HCT116 (cell line): Measurements from ENCODE around the gene SCFD2. TPM values are rescaled to one million over a fixed set of nuclear protein-coding genes. Genes with fewer than 3 reads are reported as not detected.

Experiments used
- ATAC-seq: fragments of 200-7000 bp; cut with Tn5 transposase; 2 replicates; pipeline ENCODE4 v1.9.1; 2020; ENCODE audit warnings: mild to moderate bottlenecking, moderate library complexity
- BruUV-seq: library from RNA; stranded (reverse); fragments of 400-500 nt; replicated peaks from 2 replicates; lab custom pipeline; 2021; lab: Mats Ljungman, UMichigan
- CTCF ChIA-PET: fragments of 300-600 bp; sonication (Branson Sonifier 250); formaldehyde crosslinking; loops from one replicate; lab custom pipeline; 2021; ENCODE audit warnings: antibody characterized with exemption; lab: Charles Lee
- POLR2A ChIA-PET: fragments of 300-600, 350-600 bp; sonication (Branson Sonifier 250); formaldehyde crosslinking; loops from one replicate; lab custom pipeline; 2021; ENCODE audit warnings: antibody characterized with exemption; lab: Charles Lee
- RAD21 ChIA-PET, 2 experiments: fragments of 300-600 bp; sonication (Branson Sonifier 250); formaldehyde crosslinking; loops; one replicate each; lab custom pipeline; 2023; ENCODE audit warnings: low total read pairs in 2 of 2; ENCODE audit not compliant: uncharacterized antibody in 2 of 2, unreplicated experiment in 2 of 2, low non-redundant PET in 1 of 2; lab: Charles Lee
- DNase-seq: peaks from one replicate; pipeline ENCODE4 v3.0.0-alpha.2; 2010; ENCODE audit warnings: low read depth, low spot score
- H2AFZ ChIP-seq: fragments of 200-600 bp; shearing (Covaris generic), sonication (generic); 2 replicates; pipeline ENCODE4 v1.6.1; 2017; ENCODE audit warnings: low read depth, mixed run types, mixed read lengths, antibody characterized with exemption, low read length; ENCODE audit not compliant: poor library complexity, severe bottlenecking
- H3K27ac ChIP-seq: 2 replicates; pipeline ENCODE4 v1.5.1; 2012; ENCODE audit warnings: low read depth, low read length
- H3K27me3 ChIP-seq: fragments of 200-600 bp; sonication (generic); 2 replicates; pipeline ENCODE4 v1.6.1; 2016; ENCODE audit warnings: mixed run types, low read length, mixed read lengths; ENCODE audit not compliant: insufficient read depth
- H3K36me3 ChIP-seq, 2 experiments: fragments of 200-500 bp in 1 of 2; fragments of 200-600 bp in 1 of 2; sonication (Bioruptor generic) in 1 of 2; sonication (generic) in 1 of 2; 2 replicates each; pipeline versions ENCODE4 v1.5.1 to v1.6.1; 2014 to 2016; ENCODE audit warnings: low read length in 2 of 2, inconsistent platforms in 1 of 2, mixed read lengths in 1 of 2, mixed run types in 1 of 2; ENCODE audit not compliant: insufficient read depth in 2 of 2, control insufficient read depth in 1 of 2
- H3K4me1 ChIP-seq, 2 experiments: fragments of 200-600 bp in 1 of 2; sonication (generic) in 1 of 2; 2 replicates each; pipeline versions ENCODE4 v1.5.1 to v1.6.1; 2012 to 2017; ENCODE audit warnings: low read length in 2 of 2, inconsistent platforms in 1 of 2, mild to moderate bottlenecking in 1 of 2, mixed read lengths in 1 of 2, mixed run types in 1 of 2, moderate library complexity in 1 of 2; ENCODE audit not compliant: insufficient read depth in 2 of 2, control insufficient read depth in 1 of 2
- H3K4me2 ChIP-seq: fragments of 200-600 bp; sonication (generic); 2 replicates; pipeline ENCODE4 v1.6.1; 2017; ENCODE audit warnings: mixed run types, low read length, mixed read lengths
- H3K4me3 ChIP-seq, 2 experiments: fragments of 200-600 bp in 1 of 2; sonication (generic) in 1 of 2; replicated peaks in 1 of 2; 2 replicates each; pipeline ENCODE4 v1.5.1; 2011 to 2016; ENCODE audit warnings: low read length in 2 of 2, control low read depth in 1 of 2, low read depth in 1 of 2, mild to moderate bottlenecking in 1 of 2, mixed read lengths in 1 of 2, mixed run types in 1 of 2
- H3K79me2 ChIP-seq: fragments of 200-600 bp; sonication (generic); 2 replicates; pipeline ENCODE4 v1.6.1; 2017; ENCODE audit warnings: mild to moderate bottlenecking, mixed run types, low read length, moderate library complexity, mixed read lengths; ENCODE audit not compliant: insufficient read depth
- H3K9ac ChIP-seq: fragments of 200-600 bp; sonication (generic); 2 replicates; pipeline ENCODE4 v1.6.1; 2016; ENCODE audit warnings: low read length, mixed read lengths
- H3K9me2 ChIP-seq: fragments of 200-600 bp; sonication (generic), shearing (Covaris generic); 2 replicates; pipeline ENCODE4 v1.6.1; 2017; ENCODE audit warnings: mixed run types, mild to moderate bottlenecking, moderate library complexity; ENCODE audit not compliant: insufficient read depth
- H3K9me3 ChIP-seq, 2 experiments: fragments of 200-500 bp in 1 of 2; fragments of 200-600 bp in 1 of 2; sonication (Bioruptor generic) in 1 of 2; sonication (generic) in 1 of 2; 2 replicates each; pipeline ENCODE4 v1.6.1; 2014 to 2017; ENCODE audit warnings: low read length in 2 of 2, mixed read lengths in 2 of 2, inconsistent platforms in 1 of 2, low read depth in 1 of 2, mild to moderate bottlenecking in 1 of 2, mixed run types in 1 of 2, moderate library complexity in 1 of 2; ENCODE audit not compliant: control insufficient read depth in 1 of 2, insufficient read depth in 1 of 2
- H4K20me1 ChIP-seq: fragments of 200-600 bp; sonication (generic), shearing (Covaris generic); 2 replicates; pipeline ENCODE4 v1.6.1; 2017; ENCODE audit warnings: mixed run types, mild to moderate bottlenecking, moderate library complexity; ENCODE audit not compliant: insufficient read depth
- CEBPB ChIP-seq: IDR thresholded peaks from 2 replicates; pipeline ENCODE4 v1.6.1; 2012; ENCODE audit warnings: low read depth
- ELF1 ChIP-seq: IDR thresholded peaks from 2 replicates; pipeline ENCODE4 v1.6.1; 2012; ENCODE audit warnings: low read depth, borderline replicate concordance
- EZH2 ChIP-seq: fragments of 200-600 bp; sonication (generic); IDR thresholded peaks from 2 replicates; pipeline ENCODE4 v1.6.1; 2017; ENCODE audit warnings: antibody characterized with exemption, mixed run types
- FOSL1 ChIP-seq: IDR thresholded peaks from 2 replicates; pipeline ENCODE4 v1.6.1; 2012; ENCODE audit warnings: low read depth
- POLR2A ChIP-seq: IDR thresholded peaks from 2 replicates; pipeline ENCODE4 v1.7.0; 2011; ENCODE audit warnings: borderline replicate concordance; ENCODE audit not compliant: insufficient read depth, insufficient read length; ENCODE audit errors: extremely low read depth
- SIN3A ChIP-seq: IDR thresholded peaks from 2 replicates; pipeline ENCODE4 v1.6.1; 2012; ENCODE audit warnings: low read depth
- SP1 ChIP-seq: IDR thresholded peaks from 2 replicates; pipeline ENCODE4 v1.6.1; 2012; ENCODE audit warnings: low read depth
- YY1 ChIP-seq: IDR thresholded peaks from 2 replicates; pipeline ENCODE4 v1.6.1; 2011; ENCODE audit warnings: low read length, low read depth, moderate library complexity, mild to moderate bottlenecking; ENCODE audit not compliant: insufficient replicate concordance; ENCODE audit errors: extremely low read depth
- ZBTB33 ChIP-seq: IDR thresholded peaks from 2 replicates; pipeline ENCODE4 v1.6.1; 2011; ENCODE audit warnings: mild to moderate bottlenecking, low read length, moderate library complexity; ENCODE audit not compliant: insufficient replicate concordance; ENCODE audit errors: extremely low read depth
- ZFX ChIP-seq: fragments of 450-650 bp; IDR thresholded peaks from 2 replicates; pipeline ENCODE4 v1.6.1; 2017
- intact Hi-C: fragments of 100-400 bp; cut with micrococcal nuclease; formaldehyde crosslinking; loops from 2 replicates; pipeline ENCODE4 v1.10.0; 2022
- total RNA-seq: library from RNA; stranded (reverse); gene quantifications from one replicate; pipeline ENCODE4 v1.2.1, GENCODE V29; 2021; ENCODE audit not compliant: unreplicated experiment
- TF ChIP-seq, protein P1 (sequence below): IDR thresholded peaks from 2 replicates; pipeline ENCODE4 v1.6.1; 2012

SCFD2 gene
- total RNA-seq, 1 experiment from 2014 or later: 13.6 TPM

DNA sequence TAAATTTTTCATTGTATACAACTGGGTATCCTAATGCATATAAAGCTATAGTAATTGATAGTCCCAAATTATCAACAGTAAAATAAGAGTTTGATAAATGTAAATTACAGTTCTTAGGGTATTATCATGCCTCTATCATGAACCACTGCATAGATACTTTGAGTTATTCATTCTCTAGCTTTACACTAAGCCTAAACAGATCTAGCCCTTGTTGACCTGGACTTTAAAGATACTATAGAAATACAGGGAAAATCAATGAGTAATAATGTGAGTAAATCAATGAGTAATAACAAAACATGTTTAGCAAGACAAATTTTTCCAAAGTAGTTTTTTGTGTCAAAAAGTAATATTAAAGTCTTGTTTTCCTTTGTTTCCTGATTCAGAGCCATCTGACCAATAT is 228.4 kb downstream of the SCFD2 start:
- Histone ChIP-seq H3K36me3 (no peaks in the 10 kb centered on the region), H2AFZ (no peak overlapping the region), H3K4me2 (no peak overlapping the region), H3K9ac (no peak overlapping the region), H4K20me1 (no peaks in the 10 kb centered on the region), H3K9me3 (no peaks in the 10 kb centered on the region), H3K9me2 (no peaks in the 10 kb centered on the region), H3K27ac (no peak overlapping the region), H3K4me3 (no peak overlapping the region), H3K27me3 (no peaks in the 10 kb centered on the region), H3K79me2 (no peaks in the 10 kb centered on the region), H3K4me1 (no peaks in the 10 kb centered on the region)
- TF ChIP-seq POLR2A: no peak
- no peak for TF ChIP-seq SP1
- TF ChIP-seq ELF1: no peak
- no peak for TF ChIP-seq ZBTB33
- no TSS peak for BruUV-seq
- ChIA-PET CTCF (no interaction called here), POLR2A (no interaction called here), RAD21 (no interaction called here)
- DNase-seq: no peak
- intact Hi-C loops: no loop called here
- no peak for ATAC-seq

GRCh38 chr4:53136954-53137353 is 228.9 kb downstream of the SCFD2 start:
- H3K9me2 ChIP-seq: no peaks in the 10 kb centered on the region
- no peak for DNase-seq
- no peak for ATAC-seq
- no peak overlapping the region for H3K4me2 ChIP-seq
- H3K27ac ChIP-seq: no peak overlapping the region
- H3K4me3 ChIP-seq: no peak overlapping the region
- H3K9me3 ChIP-seq: no peaks in the 10 kb centered on the region
- no peaks in the 10 kb centered on the region for H3K36me3 ChIP-seq
- H3K79me2 ChIP-seq: no peaks in the 10 kb centered on the region
- no peaks in the 10 kb centered on the region for H4K20me1 ChIP-seq
- H3K4me1 ChIP-seq: no peaks in the 10 kb centered on the region
- no peaks in the 10 kb centered on the region for H3K27me3 ChIP-seq
- intact Hi-C loops: no loop called here
- ChIA-PET POLR2A (no interaction called here), RAD21 (no interaction called here), CTCF (no interaction called here)
- BruUV-seq: no TSS peak
- no peak overlapping the region for H2AFZ ChIP-seq
- no peak overlapping the region for H3K9ac ChIP-seq
- no peak for TF ChIP-seq EZH2
- no peak for TF ChIP-seq ZFX
- TF ChIP-seq, protein P1, sequence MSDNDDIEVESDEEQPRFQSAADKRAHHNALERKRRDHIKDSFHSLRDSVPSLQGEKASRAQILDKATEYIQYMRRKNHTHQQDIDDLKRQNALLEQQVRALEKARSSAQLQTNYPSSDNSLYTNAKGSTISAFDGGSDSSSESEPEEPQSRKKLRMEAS: no peak
- TF ChIP-seq POLR2A: no peak
- TF ChIP-seq YY1: no peak
- TF ChIP-seq CEBPB: no peak
- no peak for TF ChIP-seq SP1
- no peak for TF ChIP-seq FOSL1
- no peak for TF ChIP-seq SIN3A
